Epidermal melanocyte (primary cell): ENCODE results near the gene HSPBAP1.
"Not testable (repeated sequence)": the region's sequence is repeated elsewhere in the genome, so short reads cannot be mapped to it uniquely, and the experiment has no call there.

Experiments used
- DNase-seq: peaks from one replicate; pipeline ENCODE4 v3.0.0; 2011; ENCODE audit warnings: low spot score; ENCODE audit not compliant: insufficient read length

Gene HSPBAP1

GRCh38 chr3:122786066-122786465, 7.6 kb downstream of the HSPBAP1 start:
- no peak for DNase-seq

GRCh38 chr3:122785231-122785630, 8.4 kb downstream of the HSPBAP1 start:
- DNase-seq = no peak

- no peak for DNase-seq
Measured at GRCh38 chr3:122784436-122784835, 9.2 kb downstream of the HSPBAP1 start.

GRCh38 chr3:122782804-122783203, 10.8 kb downstream of the HSPBAP1 start:
- DNase-seq = no peak

- no peak for DNase-seq
Measured at GRCh38 chr3:122777563-122777962, 16.1 kb downstream of the HSPBAP1 start.

DNA sequence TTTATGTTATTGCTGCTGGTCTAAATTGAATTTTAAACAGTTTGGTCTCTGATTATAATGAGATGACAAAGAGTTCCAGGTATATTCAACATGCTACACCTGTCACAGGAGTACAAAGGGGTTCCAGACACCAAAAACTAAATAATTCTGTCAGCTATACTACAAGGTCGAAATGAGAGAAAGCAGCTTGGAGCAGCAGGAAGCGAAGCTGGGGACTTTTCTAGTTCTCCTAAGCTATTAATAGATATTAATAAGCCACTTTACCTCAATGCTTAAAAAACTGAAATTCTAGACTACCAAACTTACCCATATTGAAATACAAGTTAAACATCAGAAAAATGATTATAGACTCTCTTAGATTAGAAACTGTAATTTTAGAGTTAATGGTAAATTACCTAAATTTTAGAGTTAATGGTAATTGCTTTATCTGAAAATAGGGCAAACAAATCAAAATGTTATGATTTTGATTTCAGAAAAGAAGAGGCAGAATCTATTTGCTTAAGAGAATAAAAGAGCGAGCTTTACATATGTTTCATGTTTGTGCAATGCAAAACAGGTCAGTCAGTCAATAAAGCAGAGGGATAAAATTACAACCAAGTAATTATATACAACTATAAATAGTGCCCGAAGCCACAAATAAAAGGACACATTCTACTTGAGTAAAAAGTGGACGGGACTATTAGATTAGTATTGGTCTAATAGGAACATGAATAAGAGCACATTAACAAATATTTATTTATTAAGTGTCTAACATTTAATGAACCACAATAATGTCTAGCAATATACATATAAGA, 16.8 kb downstream of the HSPBAP1 start:
- no peak for DNase-seq

DNA sequence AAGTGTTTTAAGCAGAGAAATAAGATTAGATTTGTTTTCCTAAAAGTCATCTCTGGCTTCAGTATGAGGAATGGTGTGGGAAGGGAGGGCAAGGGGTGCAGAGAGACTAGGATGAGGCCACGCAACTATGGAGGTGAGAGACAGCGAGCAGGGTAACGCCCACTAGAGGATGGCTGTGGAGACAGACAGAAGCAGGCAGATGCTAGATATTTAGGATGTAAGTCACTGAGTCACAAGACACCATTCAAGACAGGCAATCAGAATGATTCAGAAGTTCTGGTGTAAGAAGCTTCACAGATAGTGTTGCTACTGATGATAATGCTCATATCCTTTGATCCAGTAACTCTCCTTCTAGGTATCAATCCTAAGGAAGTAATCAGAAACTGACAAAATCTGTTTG, 19.1 kb downstream of the HSPBAP1 start:
- no peak for DNase-seq

DNA sequence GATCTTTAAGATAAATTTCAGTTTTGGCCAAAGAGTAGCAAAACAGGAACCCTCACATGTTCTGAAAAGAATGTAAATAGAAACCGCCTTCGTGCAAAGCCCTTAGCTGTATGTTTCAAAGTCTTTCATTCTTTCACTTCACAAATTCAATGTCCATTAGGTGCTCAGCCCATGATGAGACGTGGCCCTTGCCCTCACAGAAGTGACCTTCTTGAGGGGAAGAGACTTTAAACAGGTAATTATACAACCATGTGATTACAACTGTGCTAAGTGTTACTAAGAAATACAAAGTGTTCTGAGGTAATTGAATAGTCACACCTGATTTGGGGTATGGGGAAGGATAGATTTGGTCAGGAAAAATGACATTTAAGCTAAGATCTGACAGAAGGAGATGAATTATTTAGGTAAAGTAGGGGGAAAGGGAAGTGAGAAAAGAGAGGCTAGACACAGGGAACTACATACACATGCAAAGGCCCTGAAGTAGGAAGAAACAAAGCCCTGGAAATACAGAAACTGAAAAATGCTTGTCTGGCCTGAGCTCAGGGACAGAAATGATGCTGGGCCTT, 19.6 kb downstream of the HSPBAP1 start:
- no peak for DNase-seq

GRCh38 chr3:122772827-122773226, 20.8 kb downstream of the HSPBAP1 start:
- DNase-seq = no peak

GRCh38 chr3:122770521-122771202, 23.0 kb downstream of the HSPBAP1 start:
- no peak for DNase-seq

DNA sequence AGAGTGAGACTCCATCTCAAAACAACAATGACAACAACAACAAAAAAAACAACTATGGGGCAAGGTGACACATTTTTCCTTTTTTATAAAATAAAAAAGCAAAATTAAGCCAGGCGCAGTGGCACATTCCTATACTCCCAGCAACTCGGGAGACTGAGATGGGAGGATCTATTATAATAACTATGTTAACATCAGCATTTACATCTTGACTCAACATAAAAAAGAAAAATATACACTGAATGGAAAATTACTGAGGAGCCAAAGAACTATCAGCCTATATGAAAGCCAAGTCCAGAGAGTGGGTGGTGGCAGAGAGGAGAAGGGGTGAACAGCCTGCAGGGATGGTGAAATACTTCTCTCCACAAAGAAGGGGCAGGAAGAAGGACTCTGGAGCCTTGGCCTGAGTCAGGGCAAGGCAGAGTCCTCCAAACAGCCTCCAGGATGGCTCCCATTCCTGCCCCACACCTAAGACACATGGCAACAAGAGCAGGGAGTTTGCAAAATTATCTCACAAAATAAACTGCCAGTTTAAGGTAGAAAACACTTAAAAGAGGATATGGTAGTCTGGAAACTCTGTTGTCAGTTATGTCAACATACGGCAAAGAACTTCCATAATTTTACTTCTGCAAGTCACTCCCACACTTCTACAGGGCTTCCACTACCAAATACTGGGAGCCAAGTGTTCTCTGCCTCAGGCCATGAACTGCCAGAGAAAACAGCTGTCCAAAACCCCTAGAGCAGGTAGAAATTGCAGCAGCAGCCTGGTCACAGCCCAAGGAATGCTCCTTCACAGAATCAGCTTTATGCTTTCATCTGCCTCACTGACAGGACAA, 25.9 kb downstream of the HSPBAP1 start:
- DNase-seq = no peak

- no peak for DNase-seq
Measured at GRCh38 chr3:122766430-122766829, 27.2 kb downstream of the HSPBAP1 start.

DNA sequence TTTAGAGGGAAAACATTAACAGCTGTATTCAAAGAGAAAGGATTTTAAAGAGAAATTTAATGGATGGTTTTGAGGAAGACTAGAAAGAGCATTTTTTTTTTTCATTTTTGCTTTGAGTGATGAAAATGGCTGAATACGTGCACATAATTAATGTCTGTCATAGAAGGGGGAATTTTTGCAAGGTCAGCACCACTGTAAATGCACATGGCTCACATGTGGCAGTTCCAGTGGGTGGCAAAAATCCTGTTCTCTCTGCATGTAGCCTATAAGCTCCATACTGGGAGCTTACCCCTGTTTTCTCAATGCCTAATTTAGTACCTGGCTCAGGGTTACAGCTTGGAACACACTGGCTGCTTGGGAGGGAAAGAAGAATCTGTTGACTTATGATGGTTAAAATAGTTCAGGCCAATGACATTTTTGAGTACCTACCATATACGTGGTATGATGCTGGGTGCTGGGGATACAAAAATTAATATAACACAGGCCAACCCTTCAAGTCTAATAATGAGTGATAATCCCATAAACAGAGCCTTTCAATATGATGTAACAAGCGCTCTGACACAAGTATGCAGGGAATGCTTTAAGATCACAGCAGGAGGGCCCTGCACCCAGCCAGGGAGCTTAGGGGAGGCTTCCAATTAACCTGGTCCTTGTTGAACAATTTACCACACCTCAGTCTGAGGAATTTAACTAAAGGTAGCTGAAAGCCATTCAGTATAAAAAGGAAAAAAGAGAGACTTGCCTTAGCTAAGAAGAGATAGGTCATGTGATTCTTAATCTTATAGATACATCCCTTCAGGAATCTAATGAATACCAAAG, 33.0 kb downstream of the HSPBAP1 start:
- DNase-seq = no peak

GRCh38 chr3:122758877-122759560, 34.6 kb downstream of the HSPBAP1 start:
- peak; percentile 25 for DNase-seq

- DNase-seq = no peak
Measured at GRCh38 chr3:122755491-122755890, 38.1 kb downstream of the HSPBAP1 start.

GRCh38 chr3:122754929-122755328, 38.7 kb downstream of the HSPBAP1 start:
- DNase-seq = no peak

GRCh38 chr3:122748347-122748746, 45.3 kb downstream of the HSPBAP1 start:
- no peak for DNase-seq

- not testable (repeated sequence) for DNase-seq
Measured at GRCh38 chr3:122747295-122747694, 46.3 kb downstream of the HSPBAP1 start.

DNA sequence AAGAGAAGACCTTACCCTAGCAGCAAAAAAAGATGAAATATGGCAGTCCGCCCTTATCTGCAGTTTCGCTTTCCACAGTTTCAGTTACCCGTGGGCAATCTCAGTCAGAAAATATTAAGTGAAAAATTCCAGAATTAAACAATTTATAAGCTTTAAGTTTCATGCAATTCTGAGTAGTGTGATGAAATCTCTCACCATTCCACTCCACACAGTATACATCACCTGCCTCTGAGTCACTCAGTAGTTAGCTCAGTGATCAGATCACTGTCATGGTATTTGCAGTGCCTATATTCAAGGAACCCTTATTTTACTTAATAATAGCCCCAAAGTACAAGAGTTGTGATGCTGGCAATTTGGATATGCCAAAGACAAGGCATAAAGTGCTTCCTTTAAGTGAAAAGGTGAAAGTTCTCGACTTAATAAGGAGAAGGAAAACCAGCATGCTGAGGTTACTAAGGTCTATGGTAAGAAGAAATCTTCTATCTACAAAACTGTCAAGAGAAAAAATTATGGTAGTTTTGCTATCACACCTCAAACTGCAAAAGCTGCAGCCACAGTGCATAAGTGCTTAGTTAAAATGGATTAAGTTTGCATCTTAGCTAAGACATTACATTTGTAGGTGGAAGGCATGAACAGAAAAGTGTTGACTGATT, 48.1 kb downstream of the HSPBAP1 start:
- DNase-seq = no peak
